HEK293T (cell line): Measurements from ENCODE around the gene KIF3A.

Experiments
- CTCF ChIA-PET: fragments of 350-600 bp; formaldehyde crosslinking; extraction: SDS; loops from one replicate; lab custom pipeline; 2021; ENCODE audit warnings: antibody characterized with exemption, inconsistent platforms; lab: Yijun Ruan, JAX
- POLR2A ChIA-PET: fragments of 350-600 bp; formaldehyde crosslinking; extraction: SDS; loops from one replicate; lab custom pipeline; 2020; ENCODE audit warnings: antibody characterized with exemption, inconsistent platforms; lab: Yijun Ruan, JAX
- DNase-seq: peaks from one replicate; pipeline ENCODE4 v3.0.0; 2012; ENCODE audit warnings: mixed read lengths; ENCODE audit errors: extremely low spot score
- ARNT ChIP-seq: fragments of 450-650 bp; IDR thresholded peaks from 2 replicates; pipeline ENCODE4 v1.6.1; 2017; ENCODE audit warnings: mild to moderate bottlenecking
- BHLHE40 ChIP-seq: fragments of 450-650 bp; IDR thresholded peaks from 2 replicates; pipeline ENCODE4 v1.6.1; 2016; ENCODE audit warnings: mild to moderate bottlenecking, moderate library complexity, borderline replicate concordance
- CTBP1 ChIP-seq: fragments of 450-650 bp; IDR thresholded peaks from 2 replicates; pipeline ENCODE4 v1.6.1; 2016; ENCODE audit warnings: borderline replicate concordance
- ELF4 ChIP-seq: fragments of 450-650 bp; IDR thresholded peaks from 2 replicates; pipeline ENCODE4 v1.6.1; 2017; ENCODE audit warnings: antibody characterized with exemption
- FOXA1 ChIP-seq: fragments of 450-650 bp; IDR thresholded peaks from 2 replicates; pipeline ENCODE4 v1.6.1; 2016; ENCODE audit warnings: mild to moderate bottlenecking
- FOXK2 ChIP-seq: fragments of 450-650 bp; IDR thresholded peaks from 2 replicates; pipeline ENCODE4 v1.6.1; 2016; ENCODE audit warnings: mild to moderate bottlenecking
- FOXM1 ChIP-seq: fragments of 450-650 bp; IDR thresholded peaks from 2 replicates; pipeline ENCODE4 v1.6.1; 2017; ENCODE audit warnings: mild to moderate bottlenecking, borderline replicate concordance
- HDGF ChIP-seq: fragments of 450-650 bp; IDR thresholded peaks from 2 replicates; pipeline ENCODE4 v1.6.1; 2017; ENCODE audit warnings: antibody characterized with exemption, borderline replicate concordance
- L3MBTL2 ChIP-seq: fragments of 450-650 bp; conservative IDR thresholded peaks from 2 replicates; pipeline ENCODE4 v1.6.1; 2016; ENCODE audit warnings: mild to moderate bottlenecking
- LEF1 ChIP-seq: fragments of 450-650 bp; IDR thresholded peaks from 2 replicates; pipeline ENCODE4 v1.6.1; 2017; ENCODE audit warnings: mild to moderate bottlenecking, borderline replicate concordance
- NFRKB ChIP-seq: fragments of 450-650 bp; IDR thresholded peaks from 2 replicates; pipeline ENCODE4 v1.6.1; 2016; ENCODE audit warnings: mild to moderate bottlenecking, moderate library complexity
- SP1 ChIP-seq: fragments of 450-650 bp; IDR thresholded peaks from 2 replicates; pipeline ENCODE4 v1.6.1; 2017
- SUZ12 ChIP-seq: fragments of 450-650 bp; IDR thresholded peaks from 2 replicates; pipeline ENCODE4 v1.6.1; 2016; ENCODE audit warnings: mild to moderate bottlenecking
- TARDBP ChIP-seq: fragments of 450-650 bp; IDR thresholded peaks from 2 replicates; pipeline ENCODE4 v1.6.1; 2016
- ZNF384 ChIP-seq: fragments of 450-650 bp; IDR thresholded peaks from 2 replicates; pipeline ENCODE4 v1.6.1; 2016
- TF ChIP-seq, protein P1 (sequence below): fragments of 450-650 bp; IDR thresholded peaks from 2 replicates; pipeline ENCODE4 v1.6.1; 2016

Gene KIF3A

DNA sequence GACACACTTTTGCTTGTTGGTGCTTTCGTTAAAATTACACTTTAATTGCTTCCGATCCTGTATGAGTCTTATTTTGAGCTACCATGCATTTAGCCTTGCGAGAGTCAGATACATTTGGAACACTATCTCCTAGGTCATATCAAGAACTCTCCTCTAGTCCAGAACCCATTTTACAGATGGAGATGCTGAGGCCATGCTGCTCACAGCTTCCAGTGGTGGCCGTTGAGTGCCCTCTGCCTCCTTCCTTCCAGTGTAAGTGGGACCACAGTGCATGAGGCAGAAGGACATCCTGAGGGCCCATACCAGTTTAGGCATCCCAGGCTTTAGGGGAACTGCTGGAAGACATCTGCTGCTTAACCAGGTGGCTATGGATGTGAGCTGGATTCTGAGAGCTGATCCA lies 16.8 kb upstream of the KIF3A start:
- POLR2A ChIA-PET = interaction anchor here (1.9 to 2.7 kb wide), 3 partner anchors 16 to 77 kb away, joined by 4 to 9 read pairs (median 7); partner anchors contain the start of genes KIF3A and SHROOM1

DNA sequence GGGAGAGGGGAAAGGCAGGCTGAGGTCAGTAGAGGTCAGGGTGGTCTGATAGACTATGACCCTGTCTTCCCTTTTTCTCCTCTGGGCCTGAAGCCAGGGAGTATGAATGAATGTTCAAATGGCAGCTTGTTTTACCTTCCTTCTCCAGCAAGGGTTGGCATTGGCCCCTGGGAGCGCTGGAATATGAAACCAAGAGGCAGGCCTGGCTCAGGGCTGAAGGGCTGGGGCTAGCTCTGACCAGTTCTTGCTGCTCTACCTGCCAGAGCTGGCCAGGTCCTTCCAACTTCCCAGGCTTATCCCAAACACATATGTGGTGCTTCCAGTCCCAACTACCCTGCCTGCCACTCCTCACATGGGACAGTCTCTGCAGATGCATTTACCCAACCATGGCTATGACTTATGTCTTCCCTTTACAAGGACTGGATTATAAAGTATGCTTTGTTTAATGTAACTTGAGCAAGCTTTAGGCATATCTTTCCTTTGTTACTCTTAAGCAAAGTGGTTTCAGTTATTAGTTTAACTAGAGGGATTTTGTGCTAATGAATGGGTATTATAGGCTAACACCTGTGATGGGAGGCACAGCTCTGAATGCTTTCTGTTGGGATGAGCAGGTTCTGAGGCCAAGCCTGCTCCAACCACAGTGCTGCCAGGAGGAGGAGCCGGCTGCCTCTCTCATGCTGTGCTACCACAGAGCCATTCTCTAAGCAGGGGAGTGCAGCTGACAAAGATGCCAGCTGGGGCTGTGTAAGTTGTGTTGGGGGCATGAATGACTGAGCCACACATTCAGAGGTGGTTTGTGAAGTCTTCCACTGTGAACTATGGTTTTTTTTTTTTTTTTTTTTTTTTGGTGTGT lies 16.0 kb upstream of the KIF3A start:
- DNase-seq = peak; percentile 30
- POLR2A ChIA-PET = interaction anchor here (2.1 to 2.7 kb wide), 2 partner anchors 15 to 67 kb away, joined by 7 to 9 read pairs; partner anchors contain the start of gene KIF3A
- TF ChIP-seq ARNT = no peak
- TF ChIP-seq FOXA1 = no peak
- TF ChIP-seq SUZ12 = no peak
- TF ChIP-seq ELF4 = no peak
- no peak for TF ChIP-seq CTBP1
- no peak for TF ChIP-seq L3MBTL2
- TF ChIP-seq TARDBP = no peak
- no peak for TF ChIP-seq BHLHE40
- no peak for TF ChIP-seq FOXK2
- CTCF ChIA-PET = interaction anchor here (0.7 to 3.7 kb wide), 2 partner anchors 9 to 67 kb away, joined by 3 to 40 read pairs; no protein-coding TSS in a partner anchor

More for the DNA sequence above, 16.8 kb upstream of the KIF3A start:
- TF ChIP-seq SUZ12 (no peak), L3MBTL2 (no peak), FOXM1 (no peak)
- no peak for DNase-seq
- CTCF ChIA-PET = interaction anchor here (0.7 to 3.7 kb wide), 6 partner anchors 9 to 125 kb away, joined by 3 to 40 read pairs (median 4); partner anchors contain the start of genes GDF9 and UQCRQ

DNA sequence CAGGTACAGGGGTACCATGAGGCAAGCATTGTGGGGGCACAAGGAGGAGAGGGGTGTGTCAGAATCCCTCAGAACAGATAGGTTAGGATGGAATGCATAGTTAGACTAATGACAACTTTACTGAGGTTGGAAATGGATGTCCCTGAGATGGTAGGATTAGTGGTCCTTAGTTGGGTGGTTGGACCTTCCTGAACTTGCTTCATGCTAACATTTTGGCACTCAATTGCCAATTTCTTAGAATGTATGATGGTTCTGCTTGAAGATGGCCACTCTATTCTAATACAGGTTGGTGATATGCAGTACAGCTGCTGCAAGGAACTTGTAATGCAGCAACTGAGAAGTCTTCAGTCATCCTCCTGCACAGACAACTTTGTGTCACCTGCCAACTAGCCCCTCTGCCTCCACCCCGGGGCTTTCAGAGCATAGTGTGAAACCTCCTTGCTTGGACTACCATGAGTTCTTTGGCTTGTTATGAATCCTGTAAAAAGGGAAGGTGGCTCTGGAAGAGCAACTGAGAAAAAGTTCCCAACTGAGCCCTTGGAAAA lies 15.3 kb upstream of the KIF3A start:
- ChIA-PET POLR2A (interaction anchor here (2.1 to 2.7 kb wide), 2 partner anchors 15 to 68 kb away, joined by 7 to 8 read pairs; partner anchors contain the start of gene KIF3A), CTCF (interaction anchor here (3.7 kb wide), 1 partner anchor 68 kb away, joined by 40 read pairs; no protein-coding TSS in a partner anchor)
- TF ChIP-seq FOXA1 (no peak), LEF1 (no peak), CTBP1 (no peak), FOXM1 (no peak), TARDBP (no peak), ELF4 (no peak), BHLHE40 (no peak), HDGF (no peak), ZNF384 (no peak), SUZ12 (no peak)
- TF ChIP-seq, protein P1, sequence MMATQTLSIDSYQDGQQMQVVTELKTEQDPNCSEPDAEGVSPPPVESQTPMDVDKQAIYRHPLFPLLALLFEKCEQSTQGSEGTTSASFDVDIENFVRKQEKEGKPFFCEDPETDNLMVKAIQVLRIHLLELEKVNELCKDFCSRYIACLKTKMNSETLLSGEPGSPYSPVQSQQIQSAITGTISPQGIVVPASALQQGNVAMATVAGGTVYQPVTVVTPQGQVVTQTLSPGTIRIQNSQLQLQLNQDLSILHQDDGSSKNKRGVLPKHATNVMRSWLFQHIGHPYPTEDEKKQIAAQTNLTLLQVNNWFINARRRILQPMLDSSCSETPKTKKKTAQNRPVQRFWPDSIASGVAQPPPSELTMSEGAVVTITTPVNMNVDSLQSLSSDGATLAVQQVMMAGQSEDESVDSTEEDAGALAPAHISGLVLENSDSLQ = no peak
- no peak for DNase-seq

DNA sequence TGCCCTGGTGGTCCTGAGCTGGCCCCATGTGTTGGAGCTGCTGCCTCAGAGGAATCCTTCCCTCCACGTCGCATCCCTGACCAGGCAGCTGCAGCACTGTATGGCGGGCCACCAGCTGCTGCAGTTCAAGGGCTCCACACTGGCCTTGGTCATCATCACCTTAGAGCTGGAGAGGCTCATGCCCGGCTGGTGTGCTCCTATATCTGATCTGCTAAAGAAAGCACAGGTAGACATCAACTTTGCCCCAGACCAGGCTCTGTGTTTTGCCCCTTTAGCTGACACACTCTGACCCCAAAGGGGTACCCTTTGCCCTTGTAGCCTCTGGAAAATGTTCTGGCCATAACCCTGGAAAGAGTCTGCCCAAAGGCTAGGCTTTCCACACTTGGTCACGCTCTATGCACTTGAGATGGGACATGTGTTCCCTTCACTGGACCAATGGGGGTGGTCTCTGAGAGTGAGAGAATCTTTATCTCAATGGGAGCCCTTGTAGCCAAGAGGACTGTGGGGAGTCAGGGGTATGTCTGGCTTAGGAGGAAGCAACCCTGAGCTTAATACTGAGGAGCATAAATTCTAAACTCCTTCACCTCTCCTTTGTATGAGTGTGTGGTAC lies 14.7 kb upstream of the KIF3A start:
- ChIA-PET CTCF (interaction anchor here (0.6 kb wide), 1 partner anchor 317 kb away, joined by 4 read pairs; no protein-coding TSS in a partner anchor), POLR2A (interaction anchor here (2.1 kb wide), 1 partner anchor 15 kb away, joined by 8 read pairs; the partner anchor contains the start of gene KIF3A)
- no peak for DNase-seq

DNA sequence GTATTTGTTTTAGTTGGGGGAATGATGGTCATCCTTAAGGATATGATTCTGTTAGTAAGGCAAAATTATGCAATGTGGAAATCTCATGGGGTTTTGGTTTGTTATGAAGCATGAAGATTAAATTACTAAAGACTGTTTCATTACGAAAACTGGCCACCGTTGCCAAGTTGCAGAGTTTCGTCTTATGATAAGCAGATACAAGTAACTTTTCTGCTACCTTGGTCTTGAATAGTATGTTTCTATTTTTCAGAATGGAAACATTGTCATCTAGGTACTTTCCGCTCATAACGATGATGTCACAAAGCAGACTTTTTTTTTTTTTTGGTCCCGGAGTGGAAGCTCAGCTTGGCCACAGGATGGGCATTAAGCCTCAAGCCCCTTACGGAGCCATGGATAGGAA lies 14.1 kb upstream of the KIF3A start:
- ChIA-PET POLR2A (interaction anchor here (2.1 kb wide), 1 partner anchor 14 kb away, joined by 8 read pairs; the partner anchor contains the start of gene KIF3A), CTCF (interaction anchor here (0.6 kb wide), 1 partner anchor 318 kb away, joined by 4 read pairs; no protein-coding TSS in a partner anchor)
- DNase-seq = no peak
- TF ChIP-seq, protein P1 = no peak
- TF ChIP-seq SP1 = no peak
- no peak for TF ChIP-seq L3MBTL2
- TF ChIP-seq LEF1 = no peak
- TF ChIP-seq CTBP1 = no peak
- TF ChIP-seq NFRKB = no peak
- no peak for TF ChIP-seq ZNF384
- TF ChIP-seq FOXA1 = no peak
- TF ChIP-seq BHLHE40 = no peak

More for the DNA sequence above, 14.7 kb upstream of the KIF3A start:
- TF ChIP-seq NFRKB (no peak), ARNT (no peak), CTBP1 (no peak), SUZ12 (no peak)

DNA sequence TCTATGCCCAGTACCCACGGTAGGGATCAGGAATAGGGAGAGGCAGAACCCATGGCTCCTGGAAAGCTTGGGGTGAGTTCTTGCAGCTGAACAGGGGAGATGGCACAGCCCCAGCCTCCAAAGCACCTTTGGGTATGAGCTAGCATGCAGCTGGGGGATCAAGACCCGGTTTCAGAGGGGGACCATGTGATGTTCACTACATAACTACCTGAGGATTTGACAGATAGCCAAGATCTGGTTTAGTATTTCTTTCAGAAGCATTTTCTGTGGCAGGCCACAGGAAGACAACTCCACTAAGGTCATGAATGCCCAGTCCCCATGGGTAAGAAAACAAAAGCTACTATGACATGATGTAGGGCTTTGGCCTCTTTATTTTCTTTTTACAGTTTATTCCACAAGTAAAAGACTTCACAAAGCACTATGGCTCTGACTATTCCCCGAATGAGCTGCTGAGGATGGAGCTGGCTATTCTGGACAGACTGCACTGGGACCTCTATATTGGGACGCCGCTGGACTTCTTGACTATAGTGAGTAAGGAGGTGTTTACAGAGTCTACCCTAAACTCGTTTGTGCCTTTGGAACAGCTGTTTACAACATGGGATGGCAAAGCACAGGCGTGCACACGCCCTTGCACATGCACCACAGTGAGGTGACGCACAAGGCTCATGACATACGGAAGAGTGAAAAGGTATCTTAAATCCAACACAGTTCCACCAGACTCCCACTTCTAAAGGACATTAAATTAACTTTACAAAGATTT lies 13.3 kb upstream of the KIF3A start:
- no peak for TF ChIP-seq CTBP1
- no peak for TF ChIP-seq NFRKB
- TF ChIP-seq FOXA1 = no peak
- TF ChIP-seq TARDBP = no peak
- no peak for TF ChIP-seq SUZ12
- no peak for TF ChIP-seq SP1
- no peak for TF ChIP-seq ARNT
- no peak for TF ChIP-seq FOXM1
- TF ChIP-seq, protein P1 = no peak
- no peak for TF ChIP-seq ELF4
- no peak for TF ChIP-seq BHLHE40
- TF ChIP-seq HDGF = no peak
- ChIA-PET POLR2A (interaction anchor here (0.7 to 2.1 kb wide), 3 partner anchors 13 to 193 kb away, joined by 4 to 8 read pairs (median 5); partner anchors contain the start of genes KIF3A and RAD50), CTCF (interaction anchor here (0.6 to 1.6 kb wide), 2 partner anchors 224 to 568 kb away, joined by 3 to 4 read pairs; no protein-coding TSS in a partner anchor)
- DNase-seq = peak; percentile 3
